K562 (cell line): ENCODE data around the gene CA7. TPM values are rescaled to one million over a fixed set of nuclear protein-coding genes. Genes with fewer than 3 reads are reported as not detected.
A peak's percentile ranks its signal among the peaks of the same experiment; 100 is the strongest.

Source experiments
- ATAC-seq: fragments of 200-7000 bp; cut with Tn5 transposase; 3 replicates; pipeline ENCODE4 v1.9.1; 2020; ENCODE audit warnings: moderate library complexity
- Bru-seq: library from RNA; stranded (reverse); fragments of 400-500 nt; gene quantifications from one replicate; lab custom pipeline; 2021; lab: Mats Ljungman, UMichigan
- BruChase-seq, 2 experiments: library from RNA; stranded (reverse); fragments of 400-500 nt; gene quantifications; one replicate each; lab custom pipeline; 2021; lab: Mats Ljungman, UMichigan
- BruUV-seq: library from RNA; stranded (reverse); fragments of 400-500 nt; replicated peaks from 2 replicates; lab custom pipeline; 2021; lab: Mats Ljungman, UMichigan
- CTCF ChIA-PET: fragments of 300-600 bp; formaldehyde crosslinking; extraction: SDS; loops from one replicate; lab custom pipeline; 2021; ENCODE audit warnings: low intra/inter-chr PET ratio; lab: Yijun Ruan, JAX
- POLR2A ChIA-PET: fragments of 300-600, 350-650 bp; sonication (Branson Sonifier 250); formaldehyde crosslinking; extraction: SDS; loops from one replicate; lab custom pipeline; 2021; ENCODE audit warnings: antibody characterized with exemption, inconsistent platforms; lab: Yijun Ruan, JAX
- DNase-seq, 4 experiments: peaks; one replicate each; pipeline versions ENCODE4 v3.0.0 to v3.0.0-alpha.2; 2011 to 2018; ENCODE audit warnings: low spot score in 3 of 4, mixed read lengths in 3 of 4; ENCODE audit errors: extremely low read depth in 1 of 4
- FAIRE-seq: peaks from 2 replicates; lab custom pipeline; 2011; peaks lifted over from hg19 to GRCh38; lab: Jason Lieb, UNC
- H2AFZ ChIP-seq: 2 replicates; pipeline ENCODE4 v1.6.0; 2011; ENCODE audit warnings: low read depth, low read length, control low read depth, inconsistent platforms
- H3K27ac ChIP-seq: fragments of 200-600 bp; 3 replicates; pipeline ENCODE4 v1.8.0; 2011; ENCODE audit warnings: low read depth, mild to moderate bottlenecking, control low read depth, inconsistent platforms, low read length, moderate library complexity, mixed read lengths; ENCODE audit errors: extremely low read depth
- H3K27me3 ChIP-seq, 2 experiments: fragments of 300-600 bp in 1 of 2; 2 replicates in 1 of 2; 3 replicates in 1 of 2; pipeline versions ENCODE4 v1.6.0 to v1.8.0; 2011; ENCODE audit warnings: inconsistent platforms in 2 of 2, low read length in 2 of 2, mild to moderate bottlenecking in 1 of 2, mixed read lengths in 1 of 2, moderate library complexity in 1 of 2; ENCODE audit not compliant: control insufficient read depth in 2 of 2, insufficient read depth in 2 of 2
- H3K36me3 ChIP-seq: fragments of 300-600 bp; 3 replicates; pipeline ENCODE4 v1.8.0; 2011; ENCODE audit warnings: mild to moderate bottlenecking, low read length, inconsistent platforms; ENCODE audit not compliant: control insufficient read depth, insufficient read depth
- H3K4me1 ChIP-seq, 2 experiments: fragments of 200-600 bp in 1 of 2; replicated peaks in 1 of 2; 2 replicates in 1 of 2; 3 replicates in 1 of 2; pipeline versions ENCODE4 v1.5.1 to v1.8.0; 2011; ENCODE audit warnings: inconsistent platforms in 2 of 2, low read length in 2 of 2, mild to moderate bottlenecking in 1 of 2, mixed read lengths in 1 of 2, moderate library complexity in 1 of 2; ENCODE audit not compliant: control insufficient read depth in 2 of 2, insufficient read depth in 2 of 2
- H3K4me2 ChIP-seq: 2 replicates; pipeline ENCODE4 v1.6.1; 2011; ENCODE audit warnings: low read length, control low read depth, inconsistent platforms, mixed read lengths; ENCODE audit not compliant: insufficient read depth
- H3K4me3 ChIP-seq: fragments of 200-600 bp; sonication (generic), shearing (Covaris generic); 2 replicates; pipeline ENCODE4 v1.5.1; 2016; ENCODE audit warnings: control low read depth, inconsistent platforms
- H3K79me2 ChIP-seq: fragments of 200-600 bp; 3 replicates; pipeline ENCODE4 v1.8.0; 2011; ENCODE audit warnings: low read length, inconsistent platforms; ENCODE audit not compliant: control insufficient read depth, insufficient read depth
- H3K9ac ChIP-seq, 2 experiments: 2 replicates each; pipeline versions ENCODE4 v1.6.0 to v1.6.1; 2011; ENCODE audit warnings: low read depth in 2 of 2, low read length in 2 of 2, control low read depth in 1 of 2, inconsistent platforms in 1 of 2, mild to moderate bottlenecking in 1 of 2, mixed read lengths in 1 of 2; ENCODE audit not compliant: insufficient read depth in 1 of 2
- H3K9me1 ChIP-seq: one replicate; pipeline ENCODE4 v1.6.0; 2011; ENCODE audit warnings: inconsistent platforms, mild to moderate bottlenecking, low read length, moderate library complexity; ENCODE audit not compliant: control insufficient read depth, insufficient read depth
- H3K9me3 ChIP-seq: replicated peaks from 2 replicates; pipeline ENCODE4 v1.5.1; 2011; ENCODE audit warnings: low read depth, low read length, inconsistent platforms; ENCODE audit not compliant: control insufficient read depth, insufficient read depth
- H4K20me1 ChIP-seq: replicated peaks from 2 replicates; pipeline ENCODE4 v1.6.1; 2011; ENCODE audit warnings: low read length, inconsistent platforms, mixed read lengths; ENCODE audit not compliant: control insufficient read depth, insufficient read depth
- CREB1 ChIP-seq, 2 experiments: sonication (generic) in 1 of 2; formaldehyde crosslinking in 1 of 2; IDR thresholded peaks; 2 replicates each; pipeline versions ENCODE4 v1.6.1 to v1.8.0; 2012 to 2022; ENCODE audit warnings: inconsistent platforms in 1 of 2, mild to moderate bottlenecking in 1 of 2, missing genetic modification reagents in 1 of 2, moderate library complexity in 1 of 2
- TRIM28 ChIP-seq: fragments of 450-650 bp; IDR thresholded peaks from 2 replicates; pipeline ENCODE4 v1.6.1; 2017
- ZBTB49 ChIP-seq: sonication (generic); formaldehyde crosslinking; IDR thresholded peaks from 2 replicates; pipeline ENCODE4 v1.8.0; 2022; ENCODE audit warnings: missing genetic modification reagents, mild to moderate bottlenecking, borderline replicate concordance
- ZNF324 ChIP-seq: fragments of 250-450 bp; sonication (Bioruptor Pico); IDR thresholded peaks from 2 replicates; pipeline ENCODE4 v1.4.0; 2020; ENCODE audit warnings: mild to moderate bottlenecking
- ZNF518B ChIP-seq: fragments of 250-450 bp; sonication (Bioruptor Pico); IDR thresholded peaks from 2 replicates; pipeline ENCODE4 v1.5.0; 2021; ENCODE audit warnings: mild to moderate bottlenecking, moderate library complexity
- ZNF668 ChIP-seq: fragments of 250-450 bp; sonication (Bioruptor Pico); IDR thresholded peaks from 2 replicates; pipeline ENCODE4 v1.8.0; 2022; ENCODE audit warnings: mild to moderate bottlenecking, inconsistent platforms
- WGBS: fragments of 100-300 bp; shearing (Covaris generic); methylation state at CpG from one replicate; pipeline ENCODE4 v1.1.6; 2016; ENCODE audit warnings: low coverage, mixed read lengths; ENCODE audit not compliant: insufficient coverage; ENCODE audit errors: missing lambda C conversion rate; 5-methylcytosine and 5-hydroxymethylcytosine counted together
- in situ Hi-C: fragments of 300-500 bp; cut with MboI; formaldehyde crosslinking; loops from 4 replicates; pipeline ENCODE4 v1.15.0; 2018; ENCODE audit warnings: inconsistent platforms, mixed read lengths
- intact Hi-C: fragments of 100-400 bp; cut with micrococcal nuclease; formaldehyde crosslinking; loops from 2 replicates; pipeline ENCODE4 v1.14.2; 2022
- long read RNA-seq, 3 experiments: library from polyadenylated mRNA in 2 of 3; library from RNA in 1 of 3; unstranded in 2 of 3; stranded (forward) in 1 of 3; transcript quantifications; one replicate each; pipeline ENCODE4 v2.0.0, GENCODE V29; 2019 to 2022
- polyA minus RNA-seq, 3 experiments: library from RNA; depleted of rRNA, polyadenylated mRNA; stranded (reverse); fragments of >200 nt; gene quantifications; 2 replicates each; pipeline ENCODE4 v1.2.3, GENCODE V29; 2011
- polyA plus RNA-seq, 8 experiments: library from polyadenylated mRNA; depleted of rRNA in 4 of 8; stranded (reverse) in 5 of 8; unstranded in 3 of 8; fragments of >200 nt; fragmentation: Nextera tagmentation in 2 of 8; fragmentation: Illumina TruSeq in 1 of 8; extraction: Ambion mirVana in 2 of 8; extraction: Trizol in 1 of 8; gene quantifications; 2 replicates each; pipeline versions ENCODE4 v1.2.1 to v1.2.3, GENCODE V29; 2011 to 2014; ENCODE audit warnings: inconsistent platforms in 1 of 8, missing spikeins in 1 of 8
- total RNA-seq, 7 experiments: library from RNA; depleted of rRNA in 6 of 7; stranded (reverse); fragments of >200 nt in 6 of 7; fragmentation: Illumina TruSeq in 2 of 7; extraction: Trizol in 2 of 7; gene quantifications; 2 replicates each; pipeline versions ENCODE4 v1.2.1 to v1.2.3, GENCODE V29; 2011 to 2021; ENCODE audit warnings: low replicate concordance in 1 of 7

CA7 gene
- total RNA-seq (2011; cell fraction: chromatin; rRNA removed; ENCODE audit: low replicate concordance): not detected in 2 replicates
- total RNA-seq (2011; cell fraction: nucleolus; rRNA removed): not detected in 2 replicates
- not detected in 2 replicates for total RNA-seq (2011; cell fraction: nucleoplasm; rRNA removed)
- 0.24 TPM in 1 of 2 replicates, not detected in the other for total RNA-seq (2014; rRNA removed)
- not detected in 2 replicates for total RNA-seq (2014; rRNA removed; fragmentation: Illumina TruSeq; extraction: Trizol)
- not detected in 2 replicates for total RNA-seq (2015; rRNA removed; fragmentation: Illumina TruSeq; extraction: Trizol)
- total RNA-seq (2021): not detected in 2 replicates
- 0.06 TPM in 1 of 2 replicates, not detected in the other for polyA plus RNA-seq (2011; rRNA removed)
- 0.10 and 0.60 TPM in 2 replicates for polyA plus RNA-seq (2011; cell fraction: cytosol; rRNA removed)
- 0.13 TPM in 1 of 2 replicates, not detected in the other for polyA plus RNA-seq (2011; cell fraction: nucleus; rRNA removed)
- 0.08 and 0.09 TPM in 2 replicates for polyA plus RNA-seq (2012)
- 0.07 TPM in 1 of 2 replicates, not detected in the other for polyA plus RNA-seq (2014; fragmentation: Illumina TruSeq; extraction: Trizol)
- polyA plus RNA-seq (2014; fragmentation: Nextera tagmentation; extraction: Ambion mirVana): under 1 TPM in 1 of 2 experiments, not detected in 1; 0.03 TPM
- polyA plus RNA-seq (2014; rRNA removed): 0.05 TPM in 1 of 2 replicates, not detected in the other
- 0.21 TPM in 1 of 2 replicates, not detected in the other for polyA minus RNA-seq (2011; rRNA and poly(A)+ RNA removed)
- not detected in 2 replicates for polyA minus RNA-seq (2011; cell fraction: cytosol; rRNA and poly(A)+ RNA removed)
- not detected in 2 replicates for polyA minus RNA-seq (2011; cell fraction: nucleus; rRNA and poly(A)+ RNA removed)
- percentile 13 among the genes with signal in this experiment for Bru-seq, nascent RNA
- BruChase-seq, experiment 1, labeled RNA remaining after a 2-hour chase: not detected
- BruChase-seq, experiment 2, labeled RNA remaining after a 6-hour chase: percentile 17 among the genes with signal in this experiment
- long read RNA-seq, experiment 1: 0 reads
- long read RNA-seq, experiment 2: 0 reads
- long read RNA-seq, experiment 3: 0 reads

- CTCF ChIA-PET: interaction anchor here (0.6 kb wide), 1 partner anchor 437 kb away, joined by 6 read pairs; no protein-coding TSS in a partner anchor
- H3K4me2 ChIP-seq: no peak within 1 kb of the TSS; the same call in 1 of the 2 replicates
- 0 out of 2 replicates have a peak, but pooled peaks cover 4% of the 10 kb centered on the region for H4K20me1 ChIP-seq
- TF ChIP-seq CREB1 (IDR thresholded peaks at IDR 0.05): no peak
- TF ChIP-seq CREB1 (CRISPR knock-in tag; IDR thresholded peaks at IDR 0.05): no peak
- TF ChIP-seq ZNF324 (CRISPR knock-in tag): no peak
- no peak for TF ChIP-seq ZNF668 (CRISPR knock-in tag)
- no peak for TF ChIP-seq TRIM28
- TF ChIP-seq ZNF518B (CRISPR knock-in tag): no peak
- TF ChIP-seq ZBTB49: no peak
- TF ChIP-seq, all 486 proteins: peak for 0
- WGBS: 12% methylated on average over 43 of the region's 79 CpGs
- POLR2A ChIA-PET: interaction anchor here (1.5 kb wide), 1 partner anchor 14 kb away, joined by 6 read pairs; the partner anchor contains the start of gene NAE1
- peaks cover 18 to 20% of the 10 kb centered on the region in 2 experiments; a peak in 4 of 5 replicates for H3K27me3 ChIP-seq
- no peaks in the 10 kb centered on the region for H3K9me3 ChIP-seq
- BruUV-seq: no TSS peak
- H2AFZ ChIP-seq: no peak within 1 kb of the TSS
- ATAC-seq (no peak), FAIRE-seq (no peak), DNase-seq (peak in 3 of 4 experiments; percentile 10 to 61 (median 57))
- peaks cover 12 to 22% of the 10 kb centered on the region in 2 experiments; a peak in 3 of 5 replicates for H3K4me1 ChIP-seq
- no peaks in the 10 kb centered on the region for H3K9me1 ChIP-seq
- H3K4me3 ChIP-seq: no peak within 1 kb of the TSS
- in situ Hi-C loops: no loop called here
- H3K79me2 ChIP-seq: no peaks in the 10 kb centered on the region
- no peak within 1 kb of the TSS for H3K27ac ChIP-seq
- peak within 1 kb of the TSS in 1 of 2 experiments; percentile 3; a peak in 1 of 4 replicates for H3K9ac ChIP-seq
- H3K36me3 ChIP-seq: no peaks in the 10 kb centered on the region
- intact Hi-C loops: no loop called here
Observed at GRCh38 chr16:66844342-66845079, at the start of gene CA7. CA7 (plus strand) TSS chr16:66844414; CDS start chr16:66844488, 74 bp downstream.
